ENCODE measurements around the gene RASGRP4.
"Not testable (repeated sequence)": the region's sequence is repeated elsewhere in the genome, so short reads cannot be mapped to it uniquely, and the experiment has no call there.

RASGRP4 gene

GRCh38 chr19:38444026-38444425 lies 18.0 kb upstream of the RASGRP4 start:
- no peak for DNase-seq

- no peak for DNase-seq
Measured at GRCh38 chr19:38443458-38443999, 17.5 kb upstream of the RASGRP4 start.

DNA sequence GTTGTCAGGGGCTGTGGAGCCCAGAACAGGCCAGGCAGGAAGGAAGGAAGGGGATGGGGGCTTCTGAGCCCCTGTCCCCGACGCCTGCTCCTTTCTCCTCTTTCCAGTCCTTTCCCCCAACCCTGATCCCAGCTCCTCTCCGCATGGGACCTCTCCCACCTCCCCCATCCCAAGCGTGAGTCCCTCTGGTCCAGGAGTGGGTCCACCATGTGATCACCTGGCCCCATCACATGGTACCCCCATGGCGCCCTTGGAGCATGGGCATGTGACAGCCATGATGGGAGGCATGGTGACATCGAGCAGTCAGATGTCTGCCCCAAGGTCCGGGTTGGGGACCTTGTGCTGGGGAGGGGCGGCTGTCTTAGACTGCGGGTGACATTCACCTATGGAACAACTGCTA lies 16.7 kb upstream of the RASGRP4 start:
- no peak for DNase-seq

- DNase-seq, result no peak
Measured at GRCh38 chr19:38441657-38442348, 15.8 kb upstream of the RASGRP4 start.

DNA sequence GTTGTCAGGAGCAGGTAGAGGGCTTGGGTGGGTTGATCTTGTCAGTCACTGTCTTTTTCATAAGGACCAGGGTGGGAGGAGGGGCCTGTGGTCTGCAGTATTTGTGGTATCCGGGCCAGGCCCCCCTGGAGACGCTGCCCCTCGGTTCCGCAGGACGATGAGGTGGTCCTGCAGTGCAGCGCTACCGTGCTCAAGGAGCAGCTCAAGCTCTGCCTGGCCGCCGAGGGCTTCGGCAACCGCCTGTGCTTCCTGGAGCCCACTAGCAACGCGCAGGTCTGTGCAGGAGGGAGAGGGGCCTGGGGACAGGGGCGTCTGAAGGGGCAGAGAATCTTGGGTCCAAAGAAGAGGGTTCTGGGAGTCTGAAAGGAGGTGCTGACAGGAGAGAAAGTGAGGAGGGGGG lies 14.6 kb upstream of the RASGRP4 start:
- no peak for DNase-seq

- DNase-seq, result no peak
Measured at GRCh38 chr19:38437917-38438316, 11.9 kb upstream of the RASGRP4 start.

- DNase-seq, result no peak
Measured at GRCh38 chr19:38437295-38437694, 11.3 kb upstream of the RASGRP4 start.

DNA sequence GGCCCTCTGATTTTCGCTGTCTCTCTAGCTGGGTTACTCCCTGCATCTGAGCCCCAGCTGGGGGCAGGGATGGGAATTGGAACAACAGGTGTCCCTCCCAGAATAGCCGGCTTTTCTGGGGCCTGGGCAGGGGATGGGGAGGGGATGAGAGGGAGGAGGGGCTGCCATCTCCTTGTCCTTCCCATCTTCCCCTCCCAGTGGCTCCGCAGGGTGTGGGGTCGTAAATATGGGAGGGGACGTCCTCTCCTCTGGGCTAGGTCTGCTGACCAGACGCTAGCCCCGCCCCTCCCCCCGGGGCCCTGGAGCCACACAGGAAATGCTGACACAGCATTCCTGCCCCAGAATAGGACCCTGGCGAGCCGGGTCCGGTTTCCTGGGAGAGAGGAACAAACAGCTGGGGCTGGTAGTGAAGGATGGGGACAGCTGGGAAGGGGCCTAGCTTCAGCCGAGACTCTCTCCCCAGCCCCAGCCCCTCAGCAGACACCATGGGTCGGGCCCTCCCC lies 8.6 kb upstream of the RASGRP4 start:
- DNase-seq, result no peak

DNA sequence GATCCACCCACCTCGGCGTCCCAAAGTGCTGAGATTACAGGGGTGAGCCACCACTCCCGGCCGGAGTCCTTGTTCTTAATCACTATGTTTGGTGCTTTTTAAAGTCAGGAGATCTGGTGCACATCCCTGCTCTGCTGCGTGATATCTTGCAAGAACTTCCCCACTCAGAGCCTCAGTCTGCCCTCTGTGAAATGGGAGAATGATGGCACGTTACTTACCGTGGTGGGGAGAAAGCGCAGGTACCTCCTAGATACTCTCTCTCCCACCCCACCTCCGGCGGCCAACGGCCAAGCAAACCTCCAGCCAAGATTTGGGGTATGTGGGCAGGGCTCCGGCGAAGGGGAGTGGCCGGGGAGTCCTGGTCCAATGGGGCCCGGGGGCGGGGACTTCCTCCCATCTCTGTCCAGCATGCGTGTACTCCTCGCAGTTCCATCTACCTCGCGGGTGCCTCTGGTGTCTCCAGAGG lies 7.3 kb upstream of the RASGRP4 start, which contains the start of gene RYR1:
Gene RYR1, plus strand, starts transcription at position 424 of the 466 bp plus-strand sequence. CDS start 139 bp downstream, outside the sequence.
- no peak for DNase-seq

DNA sequence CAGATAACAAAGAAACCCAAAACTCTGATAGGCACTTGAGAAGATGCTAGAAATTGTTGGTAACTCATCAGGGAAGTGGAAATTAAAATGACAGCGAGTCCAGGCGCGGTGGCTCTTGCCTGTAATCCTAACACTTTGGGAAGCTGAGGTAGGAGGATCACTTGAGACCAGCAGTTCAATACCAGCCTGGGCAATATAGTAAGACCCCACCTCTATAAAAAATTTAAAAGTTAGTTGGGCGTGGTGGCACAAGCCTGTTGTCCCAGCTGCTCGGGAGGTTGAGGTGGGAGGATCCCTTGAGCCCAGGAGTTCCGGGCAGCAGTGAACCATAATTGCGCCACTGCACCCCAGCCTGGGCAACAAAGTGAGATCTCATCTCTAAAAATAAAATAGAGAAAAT lies 4.9 kb upstream of the RASGRP4 start:
- DNase-seq, result no peak

DNA sequence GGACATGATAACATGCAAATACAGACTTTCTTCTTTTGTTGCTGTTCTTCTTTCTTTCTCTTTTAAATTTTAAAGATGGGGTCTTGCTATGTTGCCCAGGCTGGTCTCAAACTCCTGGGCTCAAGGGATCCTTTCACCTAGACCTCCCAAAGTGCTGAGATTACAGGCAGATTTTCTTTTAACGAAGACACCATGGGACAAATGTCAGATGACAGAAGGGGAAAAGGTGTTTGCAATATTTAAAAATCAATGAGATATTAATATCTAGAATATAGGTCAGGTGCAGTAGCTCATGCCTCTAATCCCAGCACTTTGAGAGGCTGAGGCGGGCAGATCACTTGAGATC lies 3.8 kb upstream of the RASGRP4 start:
- no peak for DNase-seq

DNA sequence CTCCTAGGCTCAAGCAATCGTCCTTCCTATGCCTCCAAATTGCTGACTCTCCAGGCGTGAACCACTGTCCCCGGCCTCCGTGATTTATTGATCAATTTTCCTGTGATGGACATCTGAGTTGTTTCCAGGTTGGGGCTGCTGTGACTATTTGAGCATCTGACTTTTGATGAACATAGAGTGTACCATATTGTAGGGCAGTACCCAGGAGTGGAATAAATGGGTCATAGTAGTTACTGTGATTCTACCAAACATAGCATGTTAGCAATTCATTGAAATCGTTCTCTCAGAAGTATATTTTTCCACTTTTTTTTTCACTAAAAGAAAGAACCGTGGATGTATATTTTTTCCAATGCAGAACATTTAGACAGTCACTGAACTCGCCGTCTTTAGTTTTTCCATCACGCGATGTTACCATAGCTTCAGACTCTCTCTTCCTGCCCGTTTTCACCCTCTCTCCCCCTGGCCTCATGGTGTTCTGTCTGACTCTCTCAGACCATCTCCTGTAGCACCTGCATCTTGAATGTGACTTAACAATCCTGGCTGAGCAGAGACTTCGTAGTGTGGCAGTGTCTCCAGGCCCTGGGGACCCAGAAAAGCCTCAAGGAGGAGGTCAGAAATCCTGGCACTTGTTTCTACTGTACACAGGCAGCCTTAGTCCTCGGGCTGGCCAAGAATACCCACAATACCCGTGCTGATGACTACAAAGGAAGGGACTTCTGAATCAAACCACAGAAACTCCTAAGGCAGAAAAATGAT lies 3.2 kb upstream of the RASGRP4 start:
- no peak for DNase-seq

GRCh38 chr19:38427035-38427677 lies 1.1 kb upstream of the RASGRP4 start:
- DNase-seq, result not testable (repeated sequence)

DNA sequence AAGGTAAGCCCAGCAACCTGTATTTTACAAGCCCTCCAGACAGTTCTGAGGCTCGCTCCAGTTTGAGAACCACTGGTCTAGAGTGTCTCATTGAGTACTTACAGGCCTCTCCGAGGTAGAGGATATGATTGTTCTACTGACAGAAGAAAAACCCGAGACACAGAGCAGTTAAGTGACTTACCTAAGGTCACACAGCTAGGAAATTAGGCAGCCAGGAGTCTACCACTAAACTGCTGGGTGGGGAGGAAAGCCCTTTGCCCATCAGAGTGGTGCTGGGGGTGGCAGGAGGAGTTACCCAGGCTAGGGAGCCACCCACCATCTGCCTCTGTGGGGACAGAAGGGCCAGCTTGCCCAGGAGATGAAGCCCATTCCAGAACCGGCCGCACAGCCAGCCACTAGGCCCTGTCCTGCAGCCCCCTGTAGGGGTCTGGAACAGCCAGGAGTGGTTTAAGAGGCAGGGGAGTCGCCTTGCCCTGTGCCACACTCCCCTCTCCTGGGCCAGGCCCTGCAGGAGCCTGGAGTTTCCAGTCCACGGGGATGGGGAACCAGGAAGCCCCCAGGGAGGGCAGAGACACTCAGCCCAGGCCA lies 703 bp downstream of the RASGRP4 start:
- DNase-seq, result no peak

- DNase-seq, result no peak
Measured at GRCh38 chr19:38424272-38424671, 1.7 kb downstream of the RASGRP4 start.

DNA sequence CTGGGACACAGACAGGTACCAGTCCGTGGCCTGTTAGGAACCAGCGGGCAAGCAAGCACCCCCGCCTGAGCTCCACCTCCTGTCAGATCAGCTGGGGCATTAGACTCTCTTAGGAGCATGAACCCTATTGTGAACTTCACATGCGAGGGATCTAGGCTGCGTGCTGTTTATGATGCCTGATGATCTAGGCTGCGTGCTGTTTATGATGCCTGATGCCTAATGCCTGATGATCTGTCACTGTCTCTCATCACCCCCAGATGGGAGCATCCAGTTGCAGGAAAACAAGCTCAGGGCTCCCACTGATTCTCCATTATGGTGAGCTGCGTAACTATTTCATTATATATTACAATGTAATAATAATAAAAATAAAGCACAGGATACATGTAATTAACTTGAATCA lies 3.6 kb downstream of the RASGRP4 start:
- DNase-seq, result no peak

GRCh38 chr19:38421856-38422255 lies 4.2 kb downstream of the RASGRP4 start:
- no peak for DNase-seq

GRCh38 chr19:38420935-38421334 lies 5.1 kb downstream of the RASGRP4 start:
- DNase-seq, result no peak

DNA sequence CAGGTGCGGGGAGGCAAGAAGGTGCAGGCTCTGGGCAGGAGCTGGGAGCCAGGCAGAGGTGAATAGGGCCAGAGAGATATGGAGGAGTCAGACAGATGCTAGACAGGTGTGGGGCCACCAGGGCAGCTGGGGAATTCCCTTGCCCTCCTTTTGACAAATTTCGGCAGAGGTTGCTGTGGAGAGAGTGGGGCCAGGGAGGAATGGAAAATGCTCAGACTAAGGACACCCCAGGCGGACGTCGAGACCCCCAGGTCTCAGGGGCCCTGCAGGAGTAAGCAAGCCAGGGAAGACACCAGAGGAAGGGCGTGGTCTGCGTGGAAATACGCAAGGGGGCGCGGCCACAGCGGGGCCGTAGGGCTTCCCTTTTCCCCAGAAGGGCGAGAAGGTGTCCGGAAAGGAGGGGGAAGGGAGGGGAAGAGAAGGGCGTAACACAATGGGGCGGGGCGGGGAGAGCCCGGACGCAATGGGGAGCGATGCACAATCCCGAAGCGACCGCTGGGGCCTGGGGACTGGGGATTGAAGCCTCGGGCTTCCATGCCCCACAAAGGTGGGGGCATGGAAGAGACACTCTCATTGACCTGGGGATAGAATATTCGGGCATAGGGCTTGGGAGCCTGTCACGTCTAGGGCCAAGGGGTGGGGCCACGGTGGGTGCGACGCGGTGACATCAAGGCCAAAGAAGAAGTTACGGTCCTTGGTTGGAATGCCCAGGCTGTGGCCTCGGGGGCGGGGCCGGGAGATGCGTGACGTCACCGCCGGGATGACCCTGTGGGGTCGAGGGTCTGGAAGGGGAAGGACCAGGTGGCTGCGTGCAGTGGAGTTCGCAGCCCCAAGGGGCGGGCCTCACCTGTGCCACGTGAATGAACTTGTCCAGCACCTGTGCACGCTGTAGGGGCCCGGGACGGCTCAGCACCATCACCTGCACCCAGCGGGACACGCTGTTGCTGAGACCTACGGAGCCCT lies 8.2 kb downstream of the RASGRP4 start:
- no peak for DNase-seq

GRCh38 chr19:38417146-38417543 lies 8.9 kb downstream of the RASGRP4 start:
- DNase-seq, result no peak

DNA sequence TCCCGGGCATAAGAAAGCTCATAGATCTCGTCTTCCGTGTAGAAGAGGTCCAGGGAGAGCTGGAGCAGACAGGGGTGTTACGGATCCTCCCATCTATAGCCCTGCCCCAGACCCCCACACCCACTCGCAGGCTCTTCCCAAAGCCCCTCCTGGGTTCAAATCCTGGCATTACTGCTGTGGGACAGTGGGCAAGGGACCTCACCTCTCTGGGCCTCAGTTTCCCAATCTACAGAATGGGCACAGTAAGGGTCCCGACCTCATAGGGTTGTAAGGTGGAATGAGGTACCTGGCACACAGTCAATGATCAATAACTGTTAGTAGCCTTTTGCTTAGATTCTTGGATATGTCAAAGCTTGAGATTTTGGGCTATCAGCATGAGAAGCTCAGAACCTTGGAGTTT lies 12.6 kb downstream of the RASGRP4 start:
- no peak for DNase-seq

- no peak for DNase-seq
Measured at GRCh38 chr19:38412961-38413360, 13.1 kb downstream of the RASGRP4 start.

Measured in cerebellar nuclear complex (tissue), 1 donor.